ENCODE data around the gene CDYL. TPM values are rescaled to one million over a fixed set of nuclear protein-coding genes. Genes with fewer than 3 reads are reported as not detected.

Gene CDYL
- total RNA-seq, 1 experiment from 2014 or later, result 38.4 TPM

DNA sequence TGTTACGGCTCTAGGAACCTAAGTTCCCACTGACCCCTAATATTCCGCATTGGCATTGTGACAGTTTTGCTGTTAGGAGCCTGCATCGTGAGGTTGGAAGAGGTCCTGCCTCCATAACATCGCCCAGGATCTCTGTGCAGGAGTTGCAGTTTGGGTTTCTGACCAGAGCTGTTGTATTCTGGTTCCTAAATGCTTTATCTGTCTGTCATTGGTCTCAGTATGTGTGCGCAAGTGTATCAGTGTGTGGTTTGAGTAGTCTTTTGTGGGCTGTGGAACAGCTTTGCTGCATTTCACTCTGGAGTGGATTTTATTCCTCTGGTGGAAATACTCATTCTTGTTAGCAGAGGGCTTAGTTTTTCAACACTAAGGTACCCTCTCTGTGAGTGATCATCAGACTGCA lies 95.6 kb downstream of the CDYL start:
- Histone ChIP-seq H3K9ac (ENCODE audit: low read length) (no peak overlapping the region), H3K27me3 (ENCODE audit: low read length) (no peaks in the 10 kb centered on the region), H3K4me2 (ENCODE audit: low read length) (no peak overlapping the region), H3K4me1 (ENCODE audit: insufficient read depth, low read length) (peaks cover 21% of the 10 kb centered on the region), H3K9me2 (replicated peaks; ENCODE audit: low read length) (no peaks in the 10 kb centered on the region), H3K9me3 (ENCODE audit: low read length) (no peaks in the 10 kb centered on the region), H3F3A (ENCODE audit: low read length, unreplicated experiment) (no peaks in the 10 kb centered on the region), H3K79me2 (ENCODE audit: low read length) (peaks cover 100% of the 10 kb centered on the region), H2AFZ (ENCODE audit: low read length) (no peak overlapping the region), H3K36me3 (ENCODE audit: low read depth, low read length) (peaks cover 5% of the 10 kb centered on the region; the same call in 1 of the 2 replicates), H4K20me1 (ENCODE audit: low read length) (peaks cover 40% of the 10 kb centered on the region), H3K4me3 (ENCODE audit: low read length) (no peak overlapping the region), H3K27ac (ENCODE audit: low read length) (no peak overlapping the region)
- no peak for DNase-seq
- ChIA-PET POLR2A (ENCODE audit: unreplicated experiment) (no interaction called here), CTCF (no interaction called here)
- no TSS peak for BruUV-seq (replicated peaks)
- TF ChIP-seq CTCF (conservative IDR thresholded peaks at IDR 0.05; ENCODE audit: low read depth, low read length) (no peak), EZH2phosphoT487 (IDR thresholded peaks at IDR 0.05; ENCODE audit: borderline replicate concordance, low read length) (no peak), EZH2 (IDR thresholded peaks at IDR 0.05; ENCODE audit: low read length, unreplicated experiment) (no peak)
- no peak for ATAC-seq
- intact Hi-C loops (cut with micrococcal nuclease), result no loop called here

GRCh38 chr6:4872841-4873240 lies 96.6 kb downstream of the CDYL start:
- POLR2A ChIA-PET (ENCODE audit: unreplicated experiment), result no interaction called here
- no TSS peak for BruUV-seq (replicated peaks)
- Histone ChIP-seq H4K20me1 (ENCODE audit: low read length) (peaks cover 44% of the 10 kb centered on the region), H3K4me3 (ENCODE audit: low read length) (no peak overlapping the region), H3K36me3 (ENCODE audit: low read depth, low read length) (no peaks in the 10 kb centered on the region), H3K4me2 (ENCODE audit: low read length) (no peak overlapping the region), H3K9me3 (ENCODE audit: low read length) (no peaks in the 10 kb centered on the region), H2AFZ (ENCODE audit: low read length) (no peak overlapping the region), H3K4me1 (ENCODE audit: insufficient read depth, low read length) (peaks cover 15% of the 10 kb centered on the region), H3K27ac (ENCODE audit: low read length) (no peak overlapping the region), H3K9ac (ENCODE audit: low read length) (no peak overlapping the region), H3F3A (ENCODE audit: low read length, unreplicated experiment) (no peaks in the 10 kb centered on the region), H3K79me2 (ENCODE audit: low read length) (peaks cover 100% of the 10 kb centered on the region), H3K9me2 (replicated peaks; ENCODE audit: low read length) (no peaks in the 10 kb centered on the region), H3K27me3 (ENCODE audit: low read length) (no peaks in the 10 kb centered on the region)
- ATAC-seq, result no peak
- intact Hi-C loops (cut with micrococcal nuclease), result no loop called here
- no peak for TF ChIP-seq EZH2phosphoT487 (IDR thresholded peaks at IDR 0.05; ENCODE audit: borderline replicate concordance, low read length)
- CTCF ChIA-PET, result no interaction called here
- no peak for DNase-seq

DNA sequence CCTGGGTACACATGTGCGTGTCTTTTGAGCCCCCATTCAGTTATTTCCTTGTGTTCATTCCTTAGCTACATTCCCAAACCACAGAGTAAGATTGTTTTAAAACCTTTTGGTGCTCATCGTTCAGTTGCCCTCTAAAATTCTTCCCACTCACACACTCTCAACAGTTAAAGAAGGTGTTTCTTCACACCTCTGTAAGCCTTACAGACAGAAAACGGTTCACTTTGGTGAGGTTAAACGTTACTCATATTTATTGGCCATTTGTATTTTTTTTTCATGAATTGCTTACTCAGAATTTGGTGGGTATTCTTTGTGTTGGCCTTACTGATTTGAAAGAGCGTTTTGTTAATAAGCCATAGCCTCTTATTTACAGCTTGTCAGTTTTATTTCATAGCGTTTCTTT lies 97.7 kb downstream of the CDYL start:
- Histone ChIP-seq H3K4me1 (ENCODE audit: insufficient read depth, low read length) (peaks cover 12% of the 10 kb centered on the region), H3F3A (ENCODE audit: low read length, unreplicated experiment) (no peaks in the 10 kb centered on the region), H3K27ac (ENCODE audit: low read length) (no peak overlapping the region), H3K9me2 (replicated peaks; ENCODE audit: low read length) (no peaks in the 10 kb centered on the region), H2AFZ (ENCODE audit: low read length) (no peak overlapping the region), H3K9ac (ENCODE audit: low read length) (no peak overlapping the region), H3K4me2 (ENCODE audit: low read length) (no peak overlapping the region), H3K4me3 (ENCODE audit: low read length) (no peak overlapping the region), H3K79me2 (ENCODE audit: low read length) (peaks cover 100% of the 10 kb centered on the region), H3K27me3 (ENCODE audit: low read length) (no peaks in the 10 kb centered on the region), H4K20me1 (ENCODE audit: low read length) (peaks cover 44% of the 10 kb centered on the region), H3K36me3 (ENCODE audit: low read depth, low read length) (no peaks in the 10 kb centered on the region), H3K9me3 (ENCODE audit: low read length) (no peaks in the 10 kb centered on the region)
- no TSS peak for BruUV-seq (replicated peaks)
- no peak for DNase-seq
- ATAC-seq, result no peak
- CTCF ChIA-PET, result no interaction called here
- TF ChIP-seq EZH2 (IDR thresholded peaks at IDR 0.05; ENCODE audit: low read length, unreplicated experiment), result no peak
- no peak for TF ChIP-seq CTCF (conservative IDR thresholded peaks at IDR 0.05; ENCODE audit: low read depth, low read length)
- TF ChIP-seq EZH2phosphoT487 (IDR thresholded peaks at IDR 0.05; ENCODE audit: borderline replicate concordance, low read length), result no peak
- POLR2A ChIA-PET (ENCODE audit: unreplicated experiment), result no interaction called here
- intact Hi-C loops (cut with micrococcal nuclease), result no loop called here

Data from PC-3 (cell line).